Gastroesophageal sphincter (tissue), 4 donors: ENCODE measurements around the gene NR3C2. TPM values are rescaled to one million over a fixed set of nuclear protein-coding genes. Genes with fewer than 3 reads are reported as not detected.

ENCODE experiments used
- ATAC-seq: fragments of 150-250 bp; one replicate; pipeline ENCODE4 v1.9.1; 2016; ENCODE audit warnings: mild to moderate bottlenecking, moderate library complexity
- H3K27ac ChIP-seq, 4 donors: fragments of 200-600 bp; sonication (generic) in 3 of 4; 1 replicate in 3 of 4; 2 replicates in 1 of 4; pipeline ENCODE4 v1.5.1; 2016 to 2019
- H3K27me3 ChIP-seq: fragments of 200-600 bp; sonication (generic); one replicate; pipeline ENCODE4 v1.5.1; 2019
- H3K36me3 ChIP-seq, 2 donors: fragments of 200-600 bp; sonication (generic); one replicate each; pipeline ENCODE4 v1.5.1; 2019; ENCODE audit warnings: control low read depth in 1 of 2
- H3K4me1 ChIP-seq, 3 donors: fragments of 200-600 bp; sonication (generic); 1 replicate in 2 of 3; 2 replicates in 1 of 3; pipeline ENCODE4 v1.5.1; 2016 to 2019; ENCODE audit warnings: control low read depth in 2 of 3
- H3K4me3 ChIP-seq, 2 donors: fragments of 200-600 bp; sonication (generic); one replicate each; pipeline ENCODE4 v1.5.1; 2019; ENCODE audit warnings: mild to moderate bottlenecking in 1 of 2, moderate library complexity in 1 of 2
- H3K9me3 ChIP-seq, 3 donors: fragments of 200-600 bp; sonication (generic); one replicate each; pipeline ENCODE4 v1.5.1; 2017 to 2019; ENCODE audit warnings: control low read depth in 2 of 3
- EP300 ChIP-seq: sonication (generic); formaldehyde crosslinking; IDR thresholded peaks from one replicate; pipeline ENCODE4 v1.6.1; 2017; ENCODE audit warnings: antibody characterized with exemption, mild to moderate bottlenecking
- POLR2A ChIP-seq, 2 donors: fragments of 450-650 bp; IDR thresholded peaks; one replicate each; pipeline ENCODE4 v1.6.1; 2017; ENCODE audit warnings: antibody characterized with exemption in 2 of 2, mild to moderate bottlenecking in 2 of 2, moderate library complexity in 1 of 2
- POLR2AphosphoS5 ChIP-seq: sonication (generic); formaldehyde crosslinking; IDR thresholded peaks from one replicate; pipeline ENCODE4 v1.6.1; 2017; ENCODE audit warnings: antibody characterized with exemption
- WGBS, 2 donors: methylation state at CpG; one replicate each; pipeline ENCODE4 v1.1.5; 2018; ENCODE audit warnings: low coverage in 1 of 2; 5-methylcytosine and 5-hydroxymethylcytosine counted together
- total RNA-seq, 4 donors: library from RNA; depleted of rRNA; stranded (reverse); fragments of >200 nt; gene quantifications; one replicate each; pipeline ENCODE4 v1.1.0, GENCODE V29; 2016
- TF ChIP-seq, protein P1 (sequence below), 4 experiments: fragments of 200-600 bp in 2 of 4; fragments of 450-650 bp in 2 of 4; sonication (generic) in 1 of 4; IDR thresholded peaks; one replicate each; pipeline ENCODE4 v1.5.1; 2017 to 2019; ENCODE audit warnings: antibody characterized with exemption in 4 of 4, mild to moderate bottlenecking in 2 of 4, moderate library complexity in 2 of 4

The NR3C2 gene
- total RNA-seq, 4 donors from 2014 or later, result 11.6 to 15.9 (median 13.9) TPM

DNA sequence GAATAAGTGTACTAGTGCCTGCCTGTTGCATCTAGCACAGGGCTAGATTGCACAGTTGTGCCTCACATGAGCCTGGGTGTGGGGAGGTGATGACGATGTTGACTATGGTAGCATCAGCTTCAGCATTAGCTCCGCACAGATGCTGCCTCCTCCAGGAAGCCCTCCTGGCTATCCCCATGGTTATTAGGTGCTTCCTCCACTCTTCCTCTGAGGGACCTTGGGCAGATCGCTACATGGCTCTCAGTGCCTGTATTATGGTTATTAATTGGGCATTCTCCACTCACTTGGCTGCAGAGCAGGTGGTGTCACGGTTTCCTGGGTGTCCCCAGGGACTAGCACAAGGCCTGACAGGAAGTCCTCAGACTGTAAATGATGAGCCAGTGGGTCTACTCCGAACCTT, 384.7 kb downstream of the NR3C2 start:
- no CpG with 5 or more reads among the region's 5 CpGs for WGBS, 2 donors
- H3K27ac ChIP-seq, result no peak overlapping the region
- peaks cover 0 to 22% of the 10 kb centered on the region in 2 donors for H3K36me3 ChIP-seq
- no peaks in the 10 kb centered on the region for H3K27me3 ChIP-seq
- H3K4me1 ChIP-seq, result peaks cover 0 to 84% (median 6%) of the 10 kb centered on the region in 3 donors
- ATAC-seq, result no peak
- H3K9me3 ChIP-seq, result no peaks in the 10 kb centered on the region
- TF ChIP-seq POLR2AphosphoS5, result no peak
- TF ChIP-seq EP300, result no peak
- no peak for TF ChIP-seq POLR2A (IDR thresholded peaks at IDR 0.05)
- TF ChIP-seq, protein P1, sequence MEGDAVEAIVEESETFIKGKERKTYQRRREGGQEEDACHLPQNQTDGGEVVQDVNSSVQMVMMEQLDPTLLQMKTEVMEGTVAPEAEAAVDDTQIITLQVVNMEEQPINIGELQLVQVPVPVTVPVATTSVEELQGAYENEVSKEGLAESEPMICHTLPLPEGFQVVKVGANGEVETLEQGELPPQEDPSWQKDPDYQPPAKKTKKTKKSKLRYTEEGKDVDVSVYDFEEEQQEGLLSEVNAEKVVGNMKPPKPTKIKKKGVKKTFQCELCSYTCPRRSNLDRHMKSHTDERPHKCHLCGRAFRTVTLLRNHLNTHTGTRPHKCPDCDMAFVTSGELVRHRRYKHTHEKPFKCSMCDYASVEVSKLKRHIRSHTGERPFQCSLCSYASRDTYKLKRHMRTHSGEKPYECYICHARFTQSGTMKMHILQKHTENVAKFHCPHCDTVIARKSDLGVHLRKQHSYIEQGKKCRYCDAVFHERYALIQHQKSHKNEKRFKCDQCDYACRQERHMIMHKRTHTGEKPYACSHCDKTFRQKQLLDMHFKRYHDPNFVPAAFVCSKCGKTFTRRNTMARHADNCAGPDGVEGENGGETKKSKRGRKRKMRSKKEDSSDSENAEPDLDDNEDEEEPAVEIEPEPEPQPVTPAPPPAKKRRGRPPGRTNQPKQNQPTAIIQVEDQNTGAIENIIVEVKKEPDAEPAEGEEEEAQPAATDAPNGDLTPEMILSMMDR (IDR thresholded peaks at IDR 0.05), result no peak
- H3K4me3 ChIP-seq, result no peak overlapping the region

DNA sequence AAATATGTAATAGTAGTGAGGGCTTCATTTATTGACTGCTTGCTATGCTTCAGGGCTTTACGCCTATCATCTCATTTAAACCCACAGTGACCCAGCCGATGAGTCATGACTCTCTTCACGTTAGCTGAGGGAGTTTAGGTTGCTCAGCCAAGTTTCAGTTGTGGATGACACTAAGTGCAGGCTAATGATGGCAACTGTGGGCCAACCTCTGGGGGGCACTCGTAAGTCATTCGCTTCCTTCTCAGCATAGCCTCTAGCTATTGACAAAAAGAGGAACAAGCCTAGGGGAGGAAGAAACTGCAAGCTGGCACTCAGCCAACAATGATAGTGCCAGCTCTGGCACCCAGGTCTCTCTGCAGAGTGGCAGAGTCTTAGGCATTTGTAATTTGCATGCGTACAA, 385.3 kb downstream of the NR3C2 start:
- Histone ChIP-seq H3K36me3 (peaks cover 0 to 16% of the 10 kb centered on the region in 2 donors), H3K4me1 (peaks cover 0 to 84% (median 6%) of the 10 kb centered on the region in 3 donors), H3K27me3 (no peaks in the 10 kb centered on the region), H3K9me3 (no peaks in the 10 kb centered on the region), H3K27ac (no peak overlapping the region), H3K4me3 (no peak overlapping the region)
- TF ChIP-seq POLR2AphosphoS5 (no peak), EP300 (no peak), POLR2A (IDR thresholded peaks at IDR 0.05) (no peak)
- TF ChIP-seq, protein P1 (IDR thresholded peaks at IDR 0.05), result no peak
- peak; percentile 45 for ATAC-seq
- WGBS, 2 donors, result 58 to 80% methylated on average over 1 to 6 of the region's 6 CpGs

DNA sequence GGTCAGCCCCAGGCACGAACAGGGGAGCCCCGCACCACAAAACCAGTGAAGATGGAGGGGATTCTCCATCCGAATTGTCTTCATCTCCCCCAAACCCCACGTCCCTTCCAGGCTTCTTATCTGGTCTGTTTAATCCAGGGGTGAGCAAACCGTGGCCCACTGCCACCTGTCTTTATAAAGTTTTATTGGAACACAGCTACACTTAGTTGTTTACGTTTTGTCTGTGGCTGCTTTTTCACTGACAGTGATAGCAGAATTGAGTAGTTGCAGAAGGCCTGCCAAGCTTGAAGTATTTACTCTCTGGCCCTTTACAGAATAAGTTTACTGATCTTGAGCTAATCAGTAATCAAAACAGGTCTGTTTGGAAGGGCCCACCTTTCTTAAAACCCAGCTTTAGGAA, 386.4 kb downstream of the NR3C2 start:
- H3K4me3 ChIP-seq, result no peak overlapping the region
- H3K36me3 ChIP-seq, result peaks cover 0 to 15% of the 10 kb centered on the region in 2 donors
- 73 to 92% methylated on average over 6 of the region's 6 CpGs for WGBS, 2 donors
- H3K4me1 ChIP-seq, result peaks cover 0 to 84% (median 6%) of the 10 kb centered on the region in 3 donors
- ATAC-seq, result no peak
- no peak overlapping the region for H3K27ac ChIP-seq
- no peaks in the 10 kb centered on the region for H3K27me3 ChIP-seq
- TF ChIP-seq POLR2AphosphoS5 (peak; percentile 8), EP300 (no peak), POLR2A (IDR thresholded peaks at IDR 0.05) (no peak)
- TF ChIP-seq, protein P1 (IDR thresholded peaks at IDR 0.05), result no peak
- no peaks in the 10 kb centered on the region for H3K9me3 ChIP-seq

DNA sequence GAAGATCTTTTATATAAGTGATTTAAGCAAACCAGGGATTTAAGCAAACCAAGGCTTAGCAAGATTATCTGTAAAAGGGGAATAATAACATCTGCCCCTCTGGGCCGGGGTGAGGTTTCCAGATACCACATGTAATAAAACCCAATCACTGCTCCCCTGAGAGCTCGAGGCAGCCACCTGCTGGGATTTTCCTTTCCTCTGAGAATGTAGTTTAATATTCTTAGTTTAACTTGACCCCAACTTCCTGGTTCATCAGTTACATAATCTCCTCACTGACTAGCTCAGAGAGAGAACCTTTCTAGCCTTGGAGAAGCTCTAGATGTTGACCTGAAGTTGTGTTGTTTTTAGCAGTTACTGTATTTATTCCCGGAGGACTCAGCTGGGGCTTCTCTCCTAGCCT, 387.9 kb downstream of the NR3C2 start:
- peaks cover 0 to 73% (median 6%) of the 10 kb centered on the region in 3 donors for H3K4me1 ChIP-seq
- TF ChIP-seq POLR2A (IDR thresholded peaks at IDR 0.05) (no peak), EP300 (no peak), POLR2AphosphoS5 (no peak)
- TF ChIP-seq, protein P1 (IDR thresholded peaks at IDR 0.05), result no peak
- no peaks in the 10 kb centered on the region for H3K9me3 ChIP-seq
- no peak for ATAC-seq
- H3K36me3 ChIP-seq, result peaks cover 0 to 21% of the 10 kb centered on the region in 2 donors
- H3K4me3 ChIP-seq, result no peak overlapping the region
- H3K27ac ChIP-seq, result no peak overlapping the region
- 47 to 71% methylated on average over 2 of the region's 3 CpGs for WGBS, 2 donors
- H3K27me3 ChIP-seq, result no peaks in the 10 kb centered on the region

DNA sequence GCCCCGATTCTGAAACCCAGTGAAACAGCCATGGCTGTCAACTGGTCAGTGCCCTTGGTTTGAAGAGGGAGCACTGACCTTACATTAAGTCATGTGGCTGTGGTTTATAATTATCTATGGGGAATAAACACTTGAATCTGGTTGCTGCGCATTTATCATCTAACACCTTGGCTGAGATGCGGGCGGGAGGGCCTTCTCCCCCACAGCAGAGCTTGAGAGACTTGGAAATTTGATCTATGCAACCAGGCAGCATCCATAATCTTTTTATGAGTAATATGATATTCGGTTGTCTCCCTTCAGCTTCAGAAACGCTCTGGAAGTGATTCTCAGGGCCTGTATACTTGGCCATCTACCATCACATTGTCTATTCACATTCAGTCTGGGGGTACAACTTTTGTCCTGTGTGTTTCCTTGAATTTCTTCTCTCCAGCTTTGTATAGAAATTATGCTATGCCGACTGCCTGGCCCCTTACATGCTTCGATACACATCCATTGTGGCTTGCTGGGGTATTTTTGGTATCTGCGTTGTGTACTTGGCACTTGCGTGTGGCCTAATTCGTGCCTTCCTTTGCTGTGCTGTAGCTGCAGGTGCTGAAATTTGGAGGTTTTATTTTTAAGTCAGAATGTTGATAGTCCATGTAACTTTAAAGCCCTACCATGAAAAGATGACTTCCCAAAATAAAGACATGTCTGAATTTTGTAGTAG, 388.8 kb downstream of the NR3C2 start:
- no peaks in the 10 kb centered on the region for H3K27me3 ChIP-seq
- 74 to 82% methylated on average over 9 to 10 of the region's 11 CpGs for WGBS, 2 donors
- no peak overlapping the region for H3K4me3 ChIP-seq
- no peaks in the 10 kb centered on the region for H3K9me3 ChIP-seq
- peak overlapping the region in 1 of 4 donors; percentile 7 for H3K27ac ChIP-seq
- peaks cover 0 to 28% of the 10 kb centered on the region in 2 donors for H3K36me3 ChIP-seq
- no peak for TF ChIP-seq EP300
- TF ChIP-seq, protein P1 (IDR thresholded peaks at IDR 0.05), result no peak
- no peak for TF ChIP-seq POLR2A (IDR thresholded peaks at IDR 0.05)
- TF ChIP-seq POLR2AphosphoS5, result no peak
- no peak for ATAC-seq
- H3K4me1 ChIP-seq, result peaks cover 0 to 74% (median 6%) of the 10 kb centered on the region in 3 donors
